ENCODE measurements around the gene KCNIP4.

The KCNIP4 gene

DNA sequence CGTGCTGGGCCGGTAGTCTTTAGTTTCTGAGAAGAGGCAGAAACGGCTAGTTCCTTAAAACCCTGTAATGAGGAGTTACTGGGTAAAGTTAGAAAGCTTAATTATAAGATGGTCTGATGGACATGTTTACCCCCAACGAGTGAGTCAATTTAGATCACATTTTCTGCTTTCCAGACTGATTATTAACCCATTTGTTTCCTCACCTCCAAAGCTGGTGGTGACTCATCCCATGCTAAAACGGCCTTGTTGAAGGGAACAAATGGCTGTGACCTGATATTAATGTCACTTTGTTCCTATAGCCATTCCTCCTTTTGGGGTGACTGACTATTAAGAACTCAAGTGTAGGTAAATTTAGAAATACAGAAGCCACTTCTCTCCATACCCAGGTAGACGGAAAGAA is 232.0 kb downstream of the KCNIP4 start:
- no peak overlapping the region for H3K9ac ChIP-seq (ENCODE audit: low read length)
- no CpG with 5 or more reads among the region's 6 CpGs for WGBS (ENCODE audit: extremely low coverage, insufficient coverage, low lambda C conversion rate)

DNA sequence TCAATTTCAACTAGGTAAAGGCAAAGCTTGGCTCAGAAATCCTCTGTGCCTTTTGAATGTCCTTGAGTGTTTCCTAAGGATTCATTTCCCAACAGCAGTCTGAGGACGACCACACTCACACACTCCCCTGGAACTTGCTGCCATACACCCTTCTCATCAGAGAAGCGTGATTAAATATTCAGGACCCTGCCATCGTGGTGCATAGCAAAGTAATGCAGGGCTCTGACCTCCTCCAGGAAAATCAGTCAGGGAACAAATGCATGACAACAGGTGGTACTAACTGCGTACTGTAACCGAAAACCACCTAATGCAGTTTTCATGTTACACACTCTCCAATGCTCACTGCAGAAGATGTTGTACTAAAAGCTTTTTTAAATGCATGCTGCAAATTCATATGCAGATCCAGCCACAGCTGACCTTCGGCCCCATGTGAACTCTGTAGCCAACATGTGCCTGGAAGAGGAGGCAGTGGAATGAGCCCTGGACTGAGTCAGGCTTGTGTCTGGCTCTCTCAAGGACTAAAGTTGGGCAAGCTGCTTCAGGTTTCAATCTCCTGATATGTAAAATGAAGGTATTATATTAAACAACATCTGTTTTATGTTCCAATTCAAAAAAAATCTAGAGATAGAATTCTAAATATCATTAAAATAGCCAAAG is 238.3 kb downstream of the KCNIP4 start:
- Histone ChIP-seq H4K8ac (ENCODE audit: low read depth, low read length) (no peak overlapping the region), H2AK5ac (ENCODE audit: low read length) (no peak overlapping the region), H3K36me3 (ENCODE audit: control insufficient read depth, insufficient read depth, low read length) (no peaks in the 10 kb centered on the region), H3K79me2 (ENCODE audit: control insufficient read depth, insufficient read depth, low read length) (no peaks in the 10 kb centered on the region), H3K4me2 (ENCODE audit: low read length) (no peak overlapping the region), H3K18ac (ENCODE audit: low read length) (no peak overlapping the region), H3K4me3 (ENCODE audit: low read length) (no peak overlapping the region), H4K5ac (ENCODE audit: low read length) (no peak overlapping the region), H2BK120ac (ENCODE audit: low read depth, low read length) (no peak overlapping the region), H3K23ac (ENCODE audit: low read length) (no peak overlapping the region), H3K27ac (ENCODE audit: low read depth, low read length) (no peak overlapping the region), H3K27me3 (ENCODE audit: insufficient read depth, low read length, poor library complexity) (no peaks in the 10 kb centered on the region), H2BK15ac (replicated peaks; ENCODE audit: low read depth) (no peak overlapping the region), H3K56ac (ENCODE audit: low read length) (no peak overlapping the region), H3K9ac (ENCODE audit: low read length) (no peak overlapping the region), H3K4me1 (ENCODE audit: control insufficient read depth, low read depth, low read length) (no peaks in the 10 kb centered on the region), H3K79me1 (ENCODE audit: low read length) (no peaks in the 10 kb centered on the region), H2BK5ac (ENCODE audit: low read length) (no peak overlapping the region), H3K4ac (ENCODE audit: low read depth, low read length) (no peak overlapping the region)
- no CpG with 5 or more reads among the region's 6 CpGs for WGBS (ENCODE audit: extremely low coverage, insufficient coverage, low lambda C conversion rate)
- no peak for DNase-seq

More for the DNA sequence above, 232.0 kb downstream of the KCNIP4 start:
- Histone ChIP-seq H3K27me3 (ENCODE audit: insufficient read depth, low read length, poor library complexity) (no peaks in the 10 kb centered on the region), H3K4me1 (ENCODE audit: control insufficient read depth, low read depth, low read length) (no peaks in the 10 kb centered on the region), H3K36me3 (ENCODE audit: control insufficient read depth, insufficient read depth, low read length) (no peaks in the 10 kb centered on the region), H4K8ac (ENCODE audit: low read depth, low read length) (no peak overlapping the region), H2BK120ac (ENCODE audit: low read depth, low read length) (no peak overlapping the region), H3K4ac (ENCODE audit: low read depth, low read length) (no peak overlapping the region), H3K79me2 (ENCODE audit: control insufficient read depth, insufficient read depth, low read length) (no peaks in the 10 kb centered on the region), H3K27ac (ENCODE audit: low read depth, low read length) (no peak overlapping the region), H2AK5ac (ENCODE audit: low read length) (no peak overlapping the region), H2BK15ac (replicated peaks; ENCODE audit: low read depth) (no peak overlapping the region), H3K23ac (ENCODE audit: low read length) (no peak overlapping the region), H3K4me3 (ENCODE audit: low read length) (no peak overlapping the region), H2BK5ac (ENCODE audit: low read length) (no peak overlapping the region), H3K79me1 (ENCODE audit: low read length) (no peaks in the 10 kb centered on the region), H4K5ac (ENCODE audit: low read length) (no peak overlapping the region), H3K56ac (ENCODE audit: low read length) (no peak overlapping the region), H3K18ac (ENCODE audit: low read length) (no peak overlapping the region), H3K4me2 (ENCODE audit: low read length) (no peak overlapping the region)
- DNase-seq, result no peak

- no peak for DNase-seq
- Histone ChIP-seq H3K4ac (ENCODE audit: low read depth, low read length) (no peak overlapping the region), H3K79me1 (ENCODE audit: low read length) (no peaks in the 10 kb centered on the region), H3K56ac (ENCODE audit: low read length) (no peak overlapping the region), H4K5ac (ENCODE audit: low read length) (no peak overlapping the region), H2BK5ac (ENCODE audit: low read length) (no peak overlapping the region), H3K4me1 (ENCODE audit: control insufficient read depth, low read depth, low read length) (no peaks in the 10 kb centered on the region), H3K27ac (ENCODE audit: low read depth, low read length) (no peak overlapping the region), H3K4me3 (ENCODE audit: low read length) (no peak overlapping the region), H4K8ac (ENCODE audit: low read depth, low read length) (no peak overlapping the region), H2BK15ac (replicated peaks; ENCODE audit: low read depth) (no peak overlapping the region), H2BK120ac (ENCODE audit: low read depth, low read length) (no peak overlapping the region), H3K4me2 (ENCODE audit: low read length) (no peak overlapping the region), H3K9ac (ENCODE audit: low read length) (no peak overlapping the region), H2AK5ac (ENCODE audit: low read length) (no peak overlapping the region), H3K36me3 (ENCODE audit: control insufficient read depth, insufficient read depth, low read length) (no peaks in the 10 kb centered on the region), H3K23ac (ENCODE audit: low read length) (no peak overlapping the region), H3K79me2 (ENCODE audit: control insufficient read depth, insufficient read depth, low read length) (no peaks in the 10 kb centered on the region), H3K18ac (ENCODE audit: low read length) (no peak overlapping the region), H3K27me3 (ENCODE audit: insufficient read depth, low read length, poor library complexity) (no peaks in the 10 kb centered on the region)
These were observed 238.8 kb downstream of the KCNIP4 start for GRCh38 chr4:21709761-21710160.

GRCh38 chr4:21709031-21709430 is 239.5 kb downstream of the KCNIP4 start:
- Histone ChIP-seq H2BK120ac (ENCODE audit: low read depth, low read length) (no peak overlapping the region), H2BK15ac (replicated peaks; ENCODE audit: low read depth) (no peak overlapping the region), H2BK5ac (ENCODE audit: low read length) (no peak overlapping the region), H3K79me1 (ENCODE audit: low read length) (no peaks in the 10 kb centered on the region), H3K27me3 (ENCODE audit: insufficient read depth, low read length, poor library complexity) (no peaks in the 10 kb centered on the region), H3K27ac (ENCODE audit: low read depth, low read length) (no peak overlapping the region), H3K4me3 (ENCODE audit: low read length) (no peak overlapping the region), H3K4ac (ENCODE audit: low read depth, low read length) (no peak overlapping the region), H3K36me3 (ENCODE audit: control insufficient read depth, insufficient read depth, low read length) (no peaks in the 10 kb centered on the region), H3K9ac (ENCODE audit: low read length) (no peak overlapping the region), H3K79me2 (ENCODE audit: control insufficient read depth, insufficient read depth, low read length) (no peaks in the 10 kb centered on the region), H2AK5ac (ENCODE audit: low read length) (no peak overlapping the region), H3K4me1 (ENCODE audit: control insufficient read depth, low read depth, low read length) (no peaks in the 10 kb centered on the region), H3K23ac (ENCODE audit: low read length) (no peak overlapping the region), H3K4me2 (ENCODE audit: low read length) (no peak overlapping the region), H4K5ac (ENCODE audit: low read length) (no peak overlapping the region), H3K18ac (ENCODE audit: low read length) (no peak overlapping the region), H4K8ac (ENCODE audit: low read depth, low read length) (no peak overlapping the region), H3K56ac (ENCODE audit: low read length) (no peak overlapping the region)
- WGBS (ENCODE audit: extremely low coverage, insufficient coverage, low lambda C conversion rate), result no CpG with 5 or more reads among the region's 1 CpG
- DNase-seq, result no peak

DNA sequence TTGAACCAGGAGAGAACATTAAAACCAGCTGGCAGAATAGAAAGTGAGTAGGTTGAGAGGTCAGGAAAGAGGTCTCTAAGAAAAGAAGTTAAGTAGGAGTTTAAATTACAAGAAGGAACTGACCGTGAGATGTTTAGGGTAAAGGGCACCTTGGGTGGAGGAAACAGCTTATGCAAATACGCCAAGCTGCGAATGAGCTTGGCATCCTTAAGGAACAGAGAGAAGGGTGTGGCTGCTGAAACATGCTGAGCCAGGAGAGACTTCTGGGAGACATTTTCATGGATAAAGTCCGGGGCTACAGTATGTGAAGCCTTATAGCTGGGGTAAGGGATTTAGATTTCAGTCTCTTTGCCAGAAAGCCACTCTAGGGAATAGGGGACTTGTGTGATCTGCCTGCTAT is 249.1 kb downstream of the KCNIP4 start:
- no CpG with 5 or more reads among the region's 4 CpGs for WGBS (ENCODE audit: extremely low coverage, insufficient coverage, low lambda C conversion rate)

GRCh38 chr4:21697583-21697982 is 251.0 kb downstream of the KCNIP4 start:
- Histone ChIP-seq H3K79me2 (ENCODE audit: control insufficient read depth, insufficient read depth, low read length) (no peaks in the 10 kb centered on the region), H2AK5ac (ENCODE audit: low read length) (no peak overlapping the region), H3K4ac (ENCODE audit: low read depth, low read length) (no peak overlapping the region), H4K5ac (ENCODE audit: low read length) (no peak overlapping the region), H3K4me2 (ENCODE audit: low read length) (peak overlapping the region; percentile 17), H3K79me1 (ENCODE audit: low read length) (no peaks in the 10 kb centered on the region), H2BK120ac (ENCODE audit: low read depth, low read length) (no peak overlapping the region), H3K9ac (ENCODE audit: low read length) (no peak overlapping the region), H2BK15ac (replicated peaks; ENCODE audit: low read depth) (no peak overlapping the region), H3K4me1 (ENCODE audit: control insufficient read depth, low read depth, low read length) (no peaks in the 10 kb centered on the region), H3K36me3 (ENCODE audit: control insufficient read depth, insufficient read depth, low read length) (no peaks in the 10 kb centered on the region), H3K23ac (ENCODE audit: low read length) (no peak overlapping the region), H3K4me3 (ENCODE audit: low read length) (no peak overlapping the region), H3K27me3 (ENCODE audit: insufficient read depth, low read length, poor library complexity) (no peaks in the 10 kb centered on the region), H2BK5ac (ENCODE audit: low read length) (no peak overlapping the region), H3K27ac (ENCODE audit: low read depth, low read length) (no peak overlapping the region), H4K8ac (ENCODE audit: low read depth, low read length) (no peak overlapping the region), H3K18ac (ENCODE audit: low read length) (no peak overlapping the region), H3K56ac (ENCODE audit: low read length) (no peak overlapping the region)
- no CpG with 5 or more reads among the region's 10 CpGs for WGBS (ENCODE audit: extremely low coverage, insufficient coverage, low lambda C conversion rate)
- peak; percentile 93 for DNase-seq

More for the DNA sequence above, 249.1 kb downstream of the KCNIP4 start:
- Histone ChIP-seq H3K4me3 (ENCODE audit: low read length) (no peak overlapping the region), H3K79me2 (ENCODE audit: control insufficient read depth, insufficient read depth, low read length) (no peaks in the 10 kb centered on the region), H4K5ac (ENCODE audit: low read length) (no peak overlapping the region), H3K27ac (ENCODE audit: low read depth, low read length) (no peak overlapping the region), H3K56ac (ENCODE audit: low read length) (no peak overlapping the region), H3K4me2 (ENCODE audit: low read length) (no peak overlapping the region), H3K79me1 (ENCODE audit: low read length) (no peaks in the 10 kb centered on the region), H3K27me3 (ENCODE audit: insufficient read depth, low read length, poor library complexity) (no peaks in the 10 kb centered on the region), H3K18ac (ENCODE audit: low read length) (no peak overlapping the region), H2BK120ac (ENCODE audit: low read depth, low read length) (no peak overlapping the region), H3K4me1 (ENCODE audit: control insufficient read depth, low read depth, low read length) (no peaks in the 10 kb centered on the region), H3K9ac (ENCODE audit: low read length) (no peak overlapping the region), H3K36me3 (ENCODE audit: control insufficient read depth, insufficient read depth, low read length) (no peaks in the 10 kb centered on the region), H2BK5ac (ENCODE audit: low read length) (no peak overlapping the region), H3K23ac (ENCODE audit: low read length) (no peak overlapping the region), H2BK15ac (replicated peaks; ENCODE audit: low read depth) (no peak overlapping the region), H2AK5ac (ENCODE audit: low read length) (no peak overlapping the region), H4K8ac (ENCODE audit: low read depth, low read length) (no peak overlapping the region), H3K4ac (ENCODE audit: low read depth, low read length) (no peak overlapping the region)
- peak; percentile 12 for DNase-seq
